Activated CD4-positive, CD25-positive, alpha-beta regulatory T cell (primary cell): Measurements from ENCODE around the gene VWA5A.
A peak's percentile ranks its signal among the peaks of the same experiment; 100 is the strongest.

Experiments used
- DNase-seq, 4 experiments: peaks; one replicate each; lab custom pipeline; 2025; lab: John Stamatoyannopoulos, UW

The VWA5A gene, protein sequence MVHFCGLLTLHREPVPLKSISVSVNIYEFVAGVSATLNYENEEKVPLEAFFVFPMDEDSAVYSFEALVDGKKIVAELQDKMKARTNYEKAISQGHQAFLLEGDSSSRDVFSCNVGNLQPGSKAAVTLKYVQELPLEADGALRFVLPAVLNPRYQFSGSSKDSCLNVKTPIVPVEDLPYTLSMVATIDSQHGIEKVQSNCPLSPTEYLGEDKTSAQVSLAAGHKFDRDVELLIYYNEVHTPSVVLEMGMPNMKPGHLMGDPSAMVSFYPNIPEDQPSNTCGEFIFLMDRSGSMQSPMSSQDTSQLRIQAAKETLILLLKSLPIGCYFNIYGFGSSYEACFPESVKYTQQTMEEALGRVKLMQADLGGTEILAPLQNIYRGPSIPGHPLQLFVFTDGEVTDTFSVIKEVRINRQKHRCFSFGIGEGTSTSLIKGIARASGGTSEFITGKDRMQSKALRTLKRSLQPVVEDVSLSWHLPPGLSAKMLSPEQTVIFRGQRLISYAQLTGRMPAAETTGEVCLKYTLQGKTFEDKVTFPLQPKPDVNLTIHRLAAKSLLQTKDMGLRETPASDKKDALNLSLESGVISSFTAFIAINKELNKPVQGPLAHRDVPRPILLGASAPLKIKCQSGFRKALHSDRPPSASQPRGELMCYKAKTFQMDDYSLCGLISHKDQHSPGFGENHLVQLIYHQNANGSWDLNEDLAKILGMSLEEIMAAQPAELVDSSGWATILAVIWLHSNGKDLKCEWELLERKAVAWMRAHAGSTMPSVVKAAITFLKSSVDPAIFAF

GRCh38 chr11:124114942-124115781 lies at the start of gene VWA5A:
TSS of gene VWA5A (plus strand) at chr11:124115450. CDS start at chr11:124117512, 2,062 bp downstream.
- DNase-seq = peak; percentile 29 to 67 (median 49)

DNA sequence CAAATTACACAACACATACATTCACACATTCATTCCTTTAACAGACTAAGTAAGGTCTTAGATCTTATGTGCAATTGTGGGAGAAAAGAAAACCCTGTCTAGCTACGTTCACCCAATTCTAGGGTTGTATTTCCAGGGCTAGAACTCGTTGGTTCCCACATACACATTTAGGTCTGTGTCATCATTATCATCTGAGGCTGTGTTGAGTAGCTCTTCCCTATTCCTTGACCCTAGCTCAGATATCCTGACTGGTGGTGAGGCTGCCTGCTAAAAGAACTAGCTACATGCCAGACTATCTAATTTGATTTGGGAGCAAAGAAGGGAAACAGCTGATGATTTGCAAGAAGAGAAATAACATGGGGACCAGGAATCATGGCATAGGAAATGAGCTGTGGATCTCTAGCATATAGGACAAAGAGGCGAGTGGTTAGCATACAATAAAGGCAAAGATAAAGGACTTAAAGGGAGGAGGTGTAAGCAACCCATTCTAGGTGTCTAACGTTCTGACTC lies 46.6 kb upstream of the VWA5A start:
- no peak for DNase-seq

DNA sequence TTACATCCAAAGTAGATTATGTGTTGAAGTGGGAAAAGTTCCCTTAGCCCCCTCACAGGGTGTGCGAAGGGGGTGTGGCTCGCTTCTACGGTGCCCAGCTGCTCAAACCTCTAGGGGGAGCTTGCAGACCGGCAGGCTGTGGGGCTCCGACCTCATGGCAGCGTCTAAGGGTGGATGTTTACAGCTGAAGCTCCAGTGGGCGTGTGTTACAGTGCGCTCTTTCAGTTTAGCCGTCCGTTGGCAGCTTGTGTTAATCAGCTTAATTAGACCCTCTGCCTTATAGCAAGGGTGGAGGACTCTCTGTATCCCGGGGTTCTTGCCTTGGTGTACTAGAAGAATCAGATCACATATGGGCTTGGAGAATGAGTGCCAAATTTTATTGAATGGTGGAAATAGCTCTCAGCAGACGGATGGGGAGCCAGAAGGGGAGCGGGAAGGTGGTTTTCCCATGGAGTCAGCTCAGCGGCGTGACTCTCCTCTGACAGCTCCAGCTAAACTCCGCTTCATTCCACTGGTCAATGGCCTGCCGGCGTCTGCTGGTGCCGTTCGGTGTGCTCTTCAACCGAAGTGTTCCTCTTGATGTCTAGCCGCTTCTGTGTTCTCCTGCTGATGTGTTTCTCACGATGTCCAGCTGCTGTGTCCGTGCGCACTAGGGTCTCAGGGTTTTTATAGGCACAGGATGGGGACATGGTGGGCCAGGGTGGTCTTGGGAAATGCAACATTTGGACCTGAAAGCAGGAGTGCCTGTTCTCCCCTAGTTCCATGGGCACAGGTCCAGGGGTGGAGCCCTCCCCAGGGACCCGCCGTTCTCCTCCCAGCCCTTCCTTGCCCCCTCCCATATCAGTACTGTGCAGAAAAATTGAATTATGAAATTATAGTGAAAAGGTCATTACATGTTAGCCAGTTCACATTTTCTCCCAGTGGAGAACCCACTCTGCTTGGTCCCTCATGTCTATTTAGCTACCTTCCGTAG lies 45.5 kb upstream of the VWA5A start:
- no peak for DNase-seq

GRCh38 chr11:124070915-124071622 lies 44.2 kb upstream of the VWA5A start:
- DNase-seq = peak; percentile 20 to 41 (median 32)

- DNase-seq = no peak
Measured at GRCh38 chr11:124071623-124071948, 43.7 kb upstream of the VWA5A start.

DNA sequence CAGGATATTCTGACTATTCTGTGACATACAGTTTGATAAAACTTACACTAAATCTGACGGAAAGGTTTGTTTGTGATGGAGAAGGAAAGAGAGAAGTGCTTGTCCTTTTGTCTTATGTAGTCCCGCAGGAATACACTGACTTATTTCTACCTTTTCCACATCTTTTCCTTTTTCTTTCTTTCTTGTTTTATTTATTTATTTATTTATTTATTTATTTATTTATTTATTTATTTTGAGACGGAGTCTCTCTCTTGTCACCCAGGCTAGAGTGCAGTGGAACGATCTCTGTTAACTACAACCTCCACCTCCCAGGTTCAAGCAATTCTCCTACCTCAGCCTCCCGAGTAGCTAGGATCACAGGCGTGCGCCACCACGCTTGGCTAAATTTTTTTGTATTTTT lies 43.1 kb upstream of the VWA5A start:
- DNase-seq = no peak

GRCh38 chr11:124074554-124074953 lies 40.7 kb upstream of the VWA5A start:
- DNase-seq = no peak

DNA sequence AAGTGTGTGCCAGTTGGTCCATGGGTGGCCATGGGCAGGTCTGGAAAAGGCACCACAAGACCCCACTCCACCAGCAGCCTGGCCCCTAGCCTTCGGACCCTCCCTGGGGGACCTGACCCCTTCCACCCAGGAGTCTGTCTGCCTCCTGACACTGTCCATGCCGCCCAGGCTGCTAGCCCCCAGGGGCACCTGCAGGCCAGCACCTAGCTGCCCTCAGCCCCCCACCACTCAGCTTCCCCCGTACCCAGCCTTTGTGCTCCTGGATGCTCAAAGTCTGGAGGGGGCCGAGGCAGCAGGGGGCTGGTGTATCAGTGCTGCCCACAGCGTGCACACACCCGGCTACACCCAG lies 39.8 kb upstream of the VWA5A start:
- no peak for DNase-seq

GRCh38 chr11:124075841-124076651 lies 39.2 kb upstream of the VWA5A start:
- no peak for DNase-seq

DNA sequence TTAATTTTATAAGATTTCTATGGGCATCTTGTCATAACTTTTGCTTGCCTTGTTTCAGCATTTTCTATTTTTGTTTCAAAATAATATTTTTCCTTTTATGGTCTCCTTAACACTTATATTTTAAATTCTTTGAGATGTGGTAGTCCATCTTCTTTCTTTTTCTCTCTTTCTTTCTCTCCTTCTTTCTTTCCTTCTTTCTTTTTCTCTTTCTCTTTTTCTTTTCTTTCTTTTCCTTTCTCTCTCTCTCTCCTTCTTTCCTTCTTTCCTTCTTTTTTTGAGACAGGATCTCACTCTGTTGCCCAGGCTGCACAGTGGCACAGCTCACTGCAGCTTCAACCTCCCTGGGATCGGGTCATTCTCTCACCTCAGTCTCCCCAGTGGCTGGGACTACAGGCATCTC lies 38.0 kb upstream of the VWA5A start:
- DNase-seq = no peak

DNA sequence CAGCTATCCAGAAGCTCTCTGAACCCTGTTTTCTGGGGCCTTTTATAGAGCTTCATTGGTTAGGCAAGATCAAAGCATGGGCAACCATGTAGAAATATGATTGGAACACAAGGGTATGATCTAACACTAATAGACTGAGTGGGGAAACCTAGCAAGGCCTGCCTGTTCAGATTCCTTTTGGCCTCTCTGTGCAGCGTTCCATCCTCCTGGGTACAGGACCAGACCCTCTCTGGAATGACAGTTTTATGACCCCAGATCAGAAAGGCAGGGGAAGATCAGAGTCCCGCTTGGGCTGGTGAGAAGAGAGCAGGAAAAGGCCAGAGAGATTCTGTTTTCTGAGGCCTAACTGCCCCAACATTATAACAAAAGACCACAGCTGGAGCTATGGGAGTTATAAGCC lies 36.7 kb upstream of the VWA5A start:
- no peak for DNase-seq

GRCh38 chr11:124079631-124080326 lies 35.5 kb upstream of the VWA5A start:
- no peak for DNase-seq

- DNase-seq = no peak
Measured at GRCh38 chr11:124080327-124081001, 34.8 kb upstream of the VWA5A start.

DNA sequence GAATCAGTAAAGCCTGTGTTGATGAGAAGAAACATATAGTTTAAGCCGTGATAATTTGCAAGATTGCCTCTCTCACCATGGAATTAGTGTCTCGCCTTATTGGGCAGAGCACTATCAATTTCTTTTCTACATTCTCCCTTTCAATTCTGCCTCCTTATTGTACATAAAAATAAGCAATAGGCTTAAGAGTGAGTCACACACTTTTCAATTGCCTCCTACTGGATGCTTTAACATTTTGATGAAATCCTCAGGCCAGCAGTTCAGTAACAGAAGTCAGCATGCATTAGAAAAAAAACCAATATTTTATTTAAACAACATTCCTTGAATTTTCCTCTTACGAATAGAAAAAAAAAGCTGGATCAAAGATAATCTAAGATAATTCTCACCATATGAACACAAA lies 33.8 kb upstream of the VWA5A start:
- DNase-seq = no peak

GRCh38 chr11:124082371-124082770 lies 32.9 kb upstream of the VWA5A start:
- no peak for DNase-seq

DNA sequence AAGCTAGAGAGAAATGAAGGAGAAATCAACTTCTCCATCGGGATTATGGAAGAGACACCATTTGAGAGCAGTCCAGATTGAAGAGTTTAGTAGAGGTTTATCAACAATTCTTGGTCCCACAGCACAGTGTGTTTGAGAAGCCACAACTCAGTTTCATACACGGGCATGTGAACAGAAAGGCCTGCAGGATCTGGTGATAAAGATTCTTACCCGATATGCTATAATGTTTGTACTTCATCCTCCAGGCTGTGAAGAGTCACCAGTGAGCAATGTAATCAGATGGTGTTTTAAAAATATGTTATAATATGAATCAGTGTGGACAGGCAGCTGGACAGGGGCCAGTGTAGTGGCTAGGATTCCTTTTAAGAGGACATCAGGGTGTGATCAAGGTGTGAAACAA lies 29.7 kb upstream of the VWA5A start:
- DNase-seq = no peak

DNA sequence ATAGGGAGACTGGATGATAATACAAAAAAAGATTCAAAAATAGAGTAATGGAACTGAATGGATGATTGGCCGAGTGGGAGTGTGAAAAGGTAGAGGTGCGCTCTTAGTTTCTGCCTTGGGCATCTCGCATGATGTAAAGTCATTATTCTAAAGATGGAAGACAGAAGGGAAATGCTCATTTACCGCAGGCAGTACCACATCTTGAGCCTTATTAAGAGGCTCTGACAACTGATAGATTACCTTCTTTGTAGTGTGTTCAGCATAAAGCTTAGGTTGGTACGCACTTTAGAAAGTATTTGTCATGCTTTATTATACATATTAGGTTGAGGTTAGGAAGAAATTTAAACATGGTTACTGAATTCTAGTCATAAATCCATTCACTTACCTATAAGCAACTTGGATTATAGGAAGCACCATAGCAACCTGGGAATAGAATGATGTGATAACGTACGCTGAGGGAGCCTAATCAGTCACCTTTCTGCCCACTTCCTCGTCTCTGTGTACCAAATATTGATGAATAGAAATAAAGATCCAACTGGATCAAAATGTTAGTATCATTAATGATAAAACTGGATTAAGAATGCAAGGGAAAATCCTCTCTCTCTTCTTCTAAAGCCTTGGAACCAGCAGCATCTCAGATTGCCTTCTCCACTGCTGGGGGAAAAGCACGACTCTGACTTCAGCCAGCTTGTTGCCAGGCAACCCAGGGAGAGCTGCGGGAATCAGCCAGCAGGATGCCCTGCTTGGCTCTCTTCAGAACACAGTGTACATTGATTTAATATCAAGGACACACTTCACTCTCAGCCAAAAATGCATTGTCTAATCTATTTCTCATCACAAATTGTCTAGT lies 29.0 kb upstream of the VWA5A start:
- DNase-seq = no peak

DNA sequence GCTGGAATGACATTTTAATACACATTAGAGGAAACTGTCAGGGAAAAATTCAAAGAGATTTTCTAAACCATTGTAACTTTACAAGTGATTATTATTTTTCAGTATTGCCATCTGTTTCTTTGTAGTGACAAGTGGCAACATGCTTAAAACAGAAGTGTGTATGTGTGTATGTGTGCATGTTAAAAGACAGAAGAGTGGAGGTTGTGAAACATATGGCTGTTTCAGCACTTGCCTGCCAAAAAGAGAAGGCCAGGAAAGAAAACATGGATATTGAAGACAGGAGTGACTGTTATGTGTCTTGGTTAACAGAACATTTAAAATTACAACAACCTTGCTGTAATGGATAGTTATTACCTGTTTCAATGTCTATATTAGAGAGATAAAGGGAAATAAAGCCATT lies 24.3 kb upstream of the VWA5A start:
- no peak for DNase-seq
